ENCODE results near the gene TSPAN4. TPM values are rescaled to one million over a fixed set of nuclear protein-coding genes. Genes with fewer than 3 reads are reported as not detected.
A peak's percentile ranks its signal among the peaks of the same experiment; 100 is the strongest.

TSPAN4 gene
- total and polyA plus RNA-seq, 10 of the 15 experiments (the other 5 are each of a cell fraction or from before 2014, with no cell fraction given) = 0.37 to 14.0 (median 8.5) TPM; not detected in 1

DNA sequence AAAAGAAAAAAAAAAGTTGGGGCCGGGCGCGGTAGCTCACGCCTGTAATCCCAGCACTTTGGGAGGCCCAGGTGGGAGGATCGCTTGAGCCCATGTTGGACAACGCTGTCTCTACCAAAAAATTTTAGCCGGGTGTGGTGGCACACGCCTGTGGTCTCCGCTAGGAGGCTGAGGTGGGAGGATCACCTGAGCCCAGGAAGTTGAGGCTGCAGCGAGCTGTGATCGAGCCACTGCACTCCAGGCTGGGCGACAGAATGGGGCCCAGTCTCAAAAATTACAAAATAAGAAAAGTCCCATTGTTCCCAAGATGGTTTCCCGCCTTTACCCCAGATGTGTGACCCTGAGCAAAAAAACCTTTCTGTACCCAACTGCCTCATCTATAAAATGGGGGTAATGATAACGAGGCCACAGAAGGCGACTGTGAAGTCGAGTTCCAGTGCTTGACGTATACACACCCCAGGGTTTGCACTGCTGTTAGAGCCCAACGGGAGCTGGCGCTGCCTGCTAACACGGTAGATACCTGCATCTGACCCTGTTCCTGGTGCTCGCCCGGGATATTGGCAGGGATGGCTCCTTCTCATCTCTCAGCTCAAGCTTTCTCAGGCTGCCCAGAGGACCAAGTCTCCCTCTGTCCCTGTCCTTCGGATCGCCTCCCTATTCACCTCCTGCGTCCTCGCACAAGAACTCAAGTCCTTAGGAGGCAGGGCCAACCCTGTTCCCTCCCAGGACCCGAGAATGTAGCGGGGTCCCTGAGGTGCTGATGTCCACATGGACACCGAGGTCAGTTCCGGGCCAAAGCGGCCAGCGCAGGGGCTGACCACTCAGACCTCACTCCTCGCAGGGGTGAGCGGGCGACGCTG, 34.0 kb upstream of the TSPAN4 start:
- Histone ChIP-seq H3K9me3 (replicated peaks; ENCODE audit: control insufficient read depth, insufficient read depth, low read length) (no peaks in the 10 kb centered on the region), H3K36me3 (ENCODE audit: control insufficient read depth in 2 of 2, insufficient read depth in 2 of 2, low read length in 1 of 2) (peaks cover 8 to 24% of the 10 kb centered on the region in 2 experiments; a peak in 3 of 4 replicates), H4K20me1 (ENCODE audit: control insufficient read depth, insufficient read depth) (peaks cover 5% of the 10 kb centered on the region; the same call in 1 of the 2 replicates), H3K9ac (ENCODE audit: control insufficient read depth, insufficient read depth, low read length) (peak overlapping the region; percentile 98), H3K4me1 (ENCODE audit: control insufficient read depth, insufficient read depth, low read length) (peaks cover 16% of the 10 kb centered on the region), H3K27me3 (replicated peaks in 1 of 2; ENCODE audit: control insufficient read depth in 2 of 2, insufficient read depth in 2 of 2, low read length in 1 of 2) (no peaks in the 10 kb centered on the region), H3K27ac (ENCODE audit: control insufficient read depth, insufficient read depth) (peak overlapping the region; percentile 99), H3K4me2 (ENCODE audit: control insufficient read depth, insufficient read depth) (peak overlapping the region; percentile 88), H3K79me2 (ENCODE audit: control insufficient read depth, insufficient read depth, low read length) (peaks cover 48% of the 10 kb centered on the region), H3K4me3 (peak overlapping the region; percentile 98), H2AFZ (ENCODE audit: control insufficient read depth, low read depth, low read length) (peak overlapping the region; percentile 100)
- in situ Hi-C loops (cut with MboI) = loop anchor here (25.0 kb wide), 1 partner anchor 1579 kb away; the partner anchor contains the start of gene CD81
- no peak for DNase-seq (ENCODE audit: low read depth, low spot score)
- ChIA-PET CTCF (interaction anchor here (1.2 kb wide), 1 partner anchor 36 kb away, joined by 3 read pairs; no protein-coding TSS in a partner anchor), POLR2A (interaction anchor here (0.8 to 3.3 kb wide), 8 partner anchors 10 to 362 kb away, joined by 3 to 32 read pairs (median 6); partner anchors contain the start of genes CD151, DEAF1, PNPLA2 and TMEM80), RAD21 (ENCODE audit: unreplicated experiment) (interaction anchor here (1.1 to 1.7 kb wide), 4 partner anchors 11 to 38 kb away, joined by 3 to 13 read pairs (median 6); partner anchors contain the start of genes PNPLA2 and TSPAN4), SMC1A (ENCODE audit: uncharacterized antibody, unreplicated experiment) (interaction anchor here (1.9 kb wide), 1 partner anchor 10 kb away, joined by 5 read pairs; the partner anchor contains the start of gene PNPLA2)
- intact Hi-C loops (cut with micrococcal nuclease; ENCODE audit: unreplicated experiment) = loop anchor here (1.0 kb wide), 1 partner anchor 11 kb away; no protein-coding TSS in a partner anchor
- FAIRE-seq = no peak
- TSS peak; percentile 88 for BruUV-seq (replicated peaks)
- ATAC-seq = peak; percentile 26
- under 1% methylated on average over 32 of the region's 36 CpGs for WGBS (ENCODE audit: insufficient coverage, insufficient replicate concordance, low lambda C conversion rate, missing lambda C conversion rate)
- TF ChIP-seq TAF1 (IDR thresholded peaks at IDR 0.05; ENCODE audit: borderline replicate concordance, low read depth, low read length) (no peak), SREBF1 (IDR thresholded peaks at IDR 0.05; ENCODE audit: low read length) (no peak), PBX3 (IDR thresholded peaks at IDR 0.05; ENCODE audit: insufficient replicate concordance, low read depth, low read length) (no peak), SMAD5 (IDR thresholded peaks at IDR 0.05; ENCODE audit: low read depth) (no peak), MXI1 (IDR thresholded peaks at IDR 0.05; ENCODE audit: low read depth, low read length) (peak; percentile 22; the same call in 1 of the 2 replicates), EED (IDR thresholded peaks at IDR 0.05; ENCODE audit: low read depth) (no peak), REST (IDR thresholded peaks at IDR 0.05; ENCODE audit: low read depth, low read length) (no peak), NR2C2 (IDR thresholded peaks at IDR 0.05; ENCODE audit: borderline replicate concordance, control insufficient read depth, insufficient read length, low read depth) (no peak), SREBF2 (IDR thresholded peaks at IDR 0.05; ENCODE audit: low read length) (no peak), CREB1 (IDR thresholded peaks at IDR 0.05; ENCODE audit: low read depth) (no peak), PML (IDR thresholded peaks at IDR 0.05; ENCODE audit: low read length) (no peak), RUNX3 (IDR thresholded peaks at IDR 0.05; ENCODE audit: low read length) (peak; percentile 61), HDAC2 (IDR thresholded peaks at IDR 0.05) (no peak), CHD1 (IDR thresholded peaks at IDR 0.05; ENCODE audit: low read depth, low read length) (no peak), STAT3 (IDR thresholded peaks at IDR 0.05; ENCODE audit: low read depth, low read length) (no peak), IRF4 (IDR thresholded peaks at IDR 0.05; ENCODE audit: low read depth, low read length) (no peak)
- TF ChIP-seq, protein P1, sequence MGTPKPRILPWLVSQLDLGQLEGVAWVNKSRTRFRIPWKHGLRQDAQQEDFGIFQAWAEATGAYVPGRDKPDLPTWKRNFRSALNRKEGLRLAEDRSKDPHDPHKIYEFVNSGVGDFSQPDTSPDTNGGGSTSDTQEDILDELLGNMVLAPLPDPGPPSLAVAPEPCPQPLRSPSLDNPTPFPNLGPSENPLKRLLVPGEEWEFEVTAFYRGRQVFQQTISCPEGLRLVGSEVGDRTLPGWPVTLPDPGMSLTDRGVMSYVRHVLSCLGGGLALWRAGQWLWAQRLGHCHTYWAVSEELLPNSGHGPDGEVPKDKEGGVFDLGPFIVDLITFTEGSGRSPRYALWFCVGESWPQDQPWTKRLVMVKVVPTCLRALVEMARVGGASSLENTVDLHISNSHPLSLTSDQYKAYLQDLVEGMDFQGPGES (IDR thresholded peaks at IDR 0.05) = 0 out of 2 replicates have a peak, but pooled peaks have one; percentile 10
